ENCODE data around the gene PROSER1. TPM values are rescaled to one million over a fixed set of nuclear protein-coding genes. Genes with fewer than 3 reads are reported as not detected.

PROSER1 gene
- total RNA-seq, 1 experiment from 2014 or later: 94.6 TPM

DNA sequence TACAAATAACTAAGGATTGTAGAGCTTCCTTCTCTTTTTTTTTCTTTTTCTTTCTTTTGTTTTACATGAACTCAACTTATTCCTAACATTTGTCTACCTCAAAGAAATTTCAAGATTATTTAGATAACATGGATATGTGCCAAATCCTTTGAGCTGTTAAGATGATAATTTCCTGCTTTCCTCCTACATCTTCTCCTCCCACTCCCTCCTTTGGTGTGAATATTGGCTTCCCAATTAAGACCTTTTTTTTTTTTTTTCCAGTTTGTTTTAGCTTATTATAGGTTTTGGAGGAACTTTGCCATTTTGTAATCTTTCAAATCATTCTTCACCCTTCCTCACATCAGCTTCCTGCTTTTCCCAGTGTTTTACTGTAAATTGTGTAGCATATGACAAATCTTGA is 10.9 kb upstream of the PROSER1 start:
- H3K36me3 Mint-ChIP-seq: 0 out of 2 replicates have a peak, but pooled peaks cover 3% of the 10 kb centered on the region
- H3K4me3 Mint-ChIP-seq: no peak overlapping the region
- H3K27ac Mint-ChIP-seq: peak overlapping the region; percentile 26; the same call in 1 of the 2 replicates
- no peak for ATAC-seq
- H3K27me3 Mint-ChIP-seq (ENCODE audit: low read depth): no peaks in the 10 kb centered on the region
- H3K9me3 Mint-ChIP-seq: no peaks in the 10 kb centered on the region
- ChIA-PET CTCF (interaction anchor here (0.7 to 1.7 kb wide), 3 partner anchors 54 to 563 kb away, joined by 3 to 6 read pairs (median 3); no protein-coding TSS in a partner anchor), POLR2A (interaction anchor here (2.4 kb wide), 1 partner anchor 11 kb away, joined by 6 read pairs; the partner anchor contains the start of genes NHLRC3 and PROSER1)
- TF ChIP-seq CREB1 (CRISPR knock-in tag; IDR thresholded peaks at IDR 0.05) (no peak), CREM (CRISPR knock-in tag; IDR thresholded peaks at IDR 0.05) (no peak), NFATC4 (CRISPR knock-in tag; IDR thresholded peaks at IDR 0.05) (no peak), USF1 (CRISPR knock-in tag; IDR thresholded peaks at IDR 0.05) (no peak), ZNF416 (CRISPR knock-in tag; IDR thresholded peaks at IDR 0.05) (no peak), FOXK1 (CRISPR knock-in tag; IDR thresholded peaks at IDR 0.05) (no peak), KAT7 (CRISPR knock-in tag; IDR thresholded peaks at IDR 0.05; ENCODE audit: borderline replicate concordance) (no peak), ARID4B (CRISPR knock-in tag; IDR thresholded peaks at IDR 0.05; ENCODE audit: borderline replicate concordance) (no peak), ZNF671 (CRISPR knock-in tag; IDR thresholded peaks at IDR 0.05) (no peak), MXD4 (CRISPR knock-in tag; IDR thresholded peaks at IDR 0.05; ENCODE audit: borderline replicate concordance) (no peak), SMAD3 (CRISPR knock-in tag; IDR thresholded peaks at IDR 0.05; ENCODE audit: borderline replicate concordance) (no peak), NR2C2 (CRISPR knock-in tag; IDR thresholded peaks at IDR 0.05) (no peak), FOXP4 (CRISPR knock-in tag; IDR thresholded peaks at IDR 0.05) (no peak)
- TF ChIP-seq, protein P1, sequence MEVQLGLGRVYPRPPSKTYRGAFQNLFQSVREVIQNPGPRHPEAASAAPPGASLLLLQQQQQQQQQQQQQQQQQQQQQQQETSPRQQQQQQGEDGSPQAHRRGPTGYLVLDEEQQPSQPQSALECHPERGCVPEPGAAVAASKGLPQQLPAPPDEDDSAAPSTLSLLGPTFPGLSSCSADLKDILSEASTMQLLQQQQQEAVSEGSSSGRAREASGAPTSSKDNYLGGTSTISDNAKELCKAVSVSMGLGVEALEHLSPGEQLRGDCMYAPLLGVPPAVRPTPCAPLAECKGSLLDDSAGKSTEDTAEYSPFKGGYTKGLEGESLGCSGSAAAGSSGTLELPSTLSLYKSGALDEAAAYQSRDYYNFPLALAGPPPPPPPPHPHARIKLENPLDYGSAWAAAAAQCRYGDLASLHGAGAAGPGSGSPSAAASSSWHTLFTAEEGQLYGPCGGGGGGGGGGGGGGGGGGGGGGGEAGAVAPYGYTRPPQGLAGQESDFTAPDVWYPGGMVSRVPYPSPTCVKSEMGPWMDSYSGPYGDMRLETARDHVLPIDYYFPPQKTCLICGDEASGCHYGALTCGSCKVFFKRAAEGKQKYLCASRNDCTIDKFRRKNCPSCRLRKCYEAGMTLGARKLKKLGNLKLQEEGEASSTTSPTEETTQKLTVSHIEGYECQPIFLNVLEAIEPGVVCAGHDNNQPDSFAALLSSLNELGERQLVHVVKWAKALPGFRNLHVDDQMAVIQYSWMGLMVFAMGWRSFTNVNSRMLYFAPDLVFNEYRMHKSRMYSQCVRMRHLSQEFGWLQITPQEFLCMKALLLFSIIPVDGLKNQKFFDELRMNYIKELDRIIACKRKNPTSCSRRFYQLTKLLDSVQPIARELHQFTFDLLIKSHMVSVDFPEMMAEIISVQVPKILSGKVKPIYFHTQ (CRISPR knock-in tag; IDR thresholded peaks at IDR 0.05): no peak
- no peak for DNase-seq (ENCODE audit: low spot score)
- peaks cover 42% of the 10 kb centered on the region for H3K4me1 Mint-ChIP-seq

DNA sequence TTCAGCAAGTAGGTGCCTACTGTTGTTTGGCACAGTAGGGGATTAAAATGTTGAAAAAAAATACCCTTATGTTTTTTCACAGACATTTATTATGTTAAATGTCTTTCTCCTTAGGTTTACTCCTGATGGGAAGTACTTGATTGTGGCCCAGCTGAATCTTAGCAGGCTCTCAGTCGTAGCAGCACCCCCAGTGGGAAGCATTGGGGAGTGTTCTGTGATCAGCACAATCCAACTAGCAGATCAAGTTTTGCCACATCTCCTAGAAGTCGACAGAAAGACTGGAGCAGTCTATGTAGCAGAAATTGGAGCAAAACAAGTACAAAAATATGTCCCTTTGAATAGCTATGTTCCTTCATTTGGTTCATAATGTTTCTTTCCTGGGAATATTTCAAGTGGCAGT is 9.7 kb upstream of the PROSER1 start:
- Mint-ChIP-seq H3K9me3 (no peaks in the 10 kb centered on the region), H3K4me3 (no peak overlapping the region), H3K27me3 (ENCODE audit: low read depth) (no peaks in the 10 kb centered on the region), H3K27ac (peak overlapping the region; percentile 41; the same call in 1 of the 2 replicates), H3K36me3 (peaks cover 5% of the 10 kb centered on the region), H3K4me1 (peaks cover 38% of the 10 kb centered on the region)
- DNase-seq (ENCODE audit: low spot score) (peak; percentile 52), ATAC-seq (peak; percentile 97)
- ChIA-PET CTCF (interaction anchor here (0.8 to 1.7 kb wide), 4 partner anchors 10 to 78 kb away, joined by 3 to 6 read pairs (median 4); partner anchors contain the start of gene PROSER1), POLR2A (interaction anchor here (2.4 kb wide), 1 partner anchor 10 kb away, joined by 6 read pairs; the partner anchor contains the start of genes NHLRC3 and PROSER1)
- TF ChIP-seq NR3C1 (CRISPR knock-in tag; conservative IDR thresholded peaks at IDR 0.05; ENCODE audit: low read depth) (no peak), ZBTB21 (CRISPR knock-in tag; IDR thresholded peaks at IDR 0.05; ENCODE audit: borderline replicate concordance) (no peak), FOXP1 (CRISPR knock-in tag; IDR thresholded peaks at IDR 0.05; ENCODE audit: borderline replicate concordance) (no peak), FOXJ3 (CRISPR knock-in tag; IDR thresholded peaks at IDR 0.05; ENCODE audit: borderline replicate concordance) (no peak)
